ENCODE results near the gene INO80E. TPM values are rescaled to one million over a fixed set of nuclear protein-coding genes. Genes with fewer than 3 reads are reported as not detected.
"Not testable (repeated sequence)": the region's sequence is repeated elsewhere in the genome, so short reads cannot be mapped to it uniquely, and the experiment has no call there.

Gene INO80E
- total RNA-seq, 1 experiment from 2014 or later = 94.1 TPM

GRCh38 chr16:30015450-30015849 lies 19.4 kb downstream of the INO80E start:
- H3K79me1 ChIP-seq (ENCODE audit: insufficient read depth, low read depth, low read length, poor library complexity, severe bottlenecking); H3T11ph ChIP-seq (ENCODE audit: low read length); H2BK5ac ChIP-seq (ENCODE audit: insufficient read length, low read length); H3K36me3 Mint-ChIP-seq (ENCODE audit: insufficient read depth in 1 of 3, low read depth in 3 of 3); H2AFZ ChIP-seq (ENCODE audit: low read length); H3K9ac ChIP-seq (ENCODE audit: extremely low read depth, insufficient read length, low read length); H3K9me3 Mint-ChIP-seq; H2AK5ac ChIP-seq (ENCODE audit: insufficient read length, low read length); H3K4me1 ChIP-seq (ENCODE audit: insufficient read depth, low read length); H2BK15ac ChIP-seq (ENCODE audit: low read depth, low read length); H4K5ac ChIP-seq (ENCODE audit: insufficient read length, low read depth, low read length); H4K8ac ChIP-seq (replicated peaks; ENCODE audit: insufficient read length, low read depth, low read length); H3K4me1 Mint-ChIP-seq; H2BK12ac ChIP-seq (ENCODE audit: insufficient read length, low read depth, low read length); H2BK120ac ChIP-seq (ENCODE audit: low read depth, low read length, poor library complexity, severe bottlenecking); H3K14ac ChIP-seq (ENCODE audit: insufficient read depth, low read length); H3K27ac ChIP-seq (ENCODE audit: insufficient read length, low read depth, low read length); H3K79me2 ChIP-seq (ENCODE audit: insufficient read depth, low read length); H3K18ac ChIP-seq (ENCODE audit: insufficient read length, low read depth, low read length); H3K23ac ChIP-seq (ENCODE audit: insufficient read length, low read depth, low read length); H2BK20ac ChIP-seq (ENCODE audit: low read depth, low read length, poor library complexity, severe bottlenecking); H3K27ac Mint-ChIP-seq; H3K4me3 Mint-ChIP-seq; H3K4ac ChIP-seq (ENCODE audit: low read depth, low read length); DNase-seq; H3K9me3 ChIP-seq (ENCODE audit: control insufficient read depth, low read depth, low read length); H4K20me1 ChIP-seq (ENCODE audit: control insufficient read depth, insufficient read depth, insufficient read length); H4K91ac ChIP-seq (ENCODE audit: insufficient read length, low read depth, low read length); H3K56ac ChIP-seq (ENCODE audit: insufficient read length, low read depth, low read length); H3K27me3 ChIP-seq (ENCODE audit: insufficient read depth, low read length); H3K4me2 ChIP-seq (ENCODE audit: insufficient read depth, insufficient read length, low read length): not testable (repeated sequence)
- peaks cover 19% of the 10 kb centered on the region for H3K27me3 Mint-ChIP-seq (ENCODE audit: low read depth)
- H3K23me2 ChIP-seq (ENCODE audit: insufficient read length, low read depth, low read length, poor library complexity, severe bottlenecking) = peaks cover 12% of the 10 kb centered on the region
- WGBS (ENCODE audit: extremely low coverage, insufficient read length, low lambda C conversion rate) = no CpG with 5 or more reads among the region's 7 CpGs
